ENCODE measurements around the gene SCFD2.
"Not testable (repeated sequence)": the region's sequence is repeated elsewhere in the genome, so short reads cannot be mapped to it uniquely, and the experiment has no call there.

The SCFD2 gene

DNA sequence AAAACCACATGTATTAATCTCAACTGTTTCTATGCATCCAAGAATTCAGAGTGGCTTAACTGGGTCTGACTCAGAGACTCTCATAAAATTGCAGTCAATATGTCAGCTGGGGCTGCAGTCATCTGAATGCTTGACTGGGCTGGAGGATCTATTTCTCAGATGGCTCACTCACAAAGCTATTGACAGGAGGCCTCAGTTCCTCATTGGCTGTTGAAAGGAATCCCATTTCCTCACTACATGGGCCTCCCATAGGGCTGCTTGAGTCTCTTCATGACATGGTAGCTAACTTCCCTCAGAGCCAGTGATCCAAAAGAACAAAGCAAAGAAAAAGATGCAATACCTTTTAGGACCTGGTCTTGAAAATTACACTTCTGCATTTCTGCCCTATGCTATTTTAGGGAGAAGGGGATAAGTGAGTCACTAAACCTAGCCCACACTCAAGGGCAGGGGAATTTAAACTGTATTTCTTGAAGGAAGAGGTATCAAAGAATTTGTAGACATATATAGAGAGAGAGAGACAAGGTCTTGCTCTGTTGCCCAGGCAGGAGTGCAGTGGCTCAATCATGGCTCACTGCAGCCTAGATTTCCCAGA lies 9.8 kb downstream of the SCFD2 start:
- H3K4me1 Mint-ChIP-seq: peaks cover 34% of the 10 kb centered on the region
- peak; percentile 78 for ATAC-seq

DNA sequence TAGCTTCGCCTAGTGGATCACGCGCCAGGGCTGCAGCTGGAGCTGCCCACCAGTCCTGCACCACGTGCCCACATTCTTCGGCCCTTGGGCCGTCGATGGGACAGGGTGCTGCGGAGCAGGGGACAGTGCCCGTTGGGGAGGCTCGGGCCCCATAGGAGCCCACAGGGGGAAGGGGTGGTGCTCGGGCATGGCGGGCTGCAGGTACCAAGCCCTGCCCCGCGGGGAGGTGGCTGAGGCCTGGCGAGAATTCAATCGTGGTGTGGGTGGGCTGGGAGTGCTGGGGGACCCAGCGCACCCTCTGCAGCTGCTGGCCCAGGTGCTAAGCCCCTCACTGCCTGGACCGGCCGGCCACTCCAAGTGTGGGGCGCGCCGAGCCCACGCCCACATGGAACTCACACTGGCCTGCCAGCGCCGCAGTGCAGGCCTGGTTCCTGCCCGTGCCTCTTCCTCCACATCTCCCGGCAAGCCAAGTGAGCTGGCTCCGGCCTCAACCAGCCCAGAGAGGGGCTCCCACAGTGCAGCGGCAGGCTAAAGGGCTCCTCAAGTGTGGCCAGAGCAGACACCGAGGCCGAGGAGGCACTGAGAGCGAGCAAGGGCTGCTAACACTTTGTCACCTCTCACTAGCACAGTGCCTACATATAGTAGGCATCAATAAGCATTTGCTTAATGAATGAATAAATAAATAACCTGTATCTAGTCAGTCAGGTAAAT lies 11.7 kb downstream of the SCFD2 start:
- Mint-ChIP-seq H3K27ac (no peak overlapping the region), H3K36me3 (peaks cover 49% of the 10 kb centered on the region), H3K4me1 (peaks cover 18% of the 10 kb centered on the region), H3K27me3 (no peaks in the 10 kb centered on the region), H3K4me3 (no peak overlapping the region), H3K9me3 (no peaks in the 10 kb centered on the region)
- ATAC-seq: no peak

More for the DNA sequence above, 9.8 kb downstream of the SCFD2 start:
- Mint-ChIP-seq H3K9me3 (no peaks in the 10 kb centered on the region), H3K27ac (peak overlapping the region; percentile 44), H3K36me3 (peaks cover 41% of the 10 kb centered on the region), H3K4me3 (no peak overlapping the region), H3K27me3 (no peaks in the 10 kb centered on the region)

DNA sequence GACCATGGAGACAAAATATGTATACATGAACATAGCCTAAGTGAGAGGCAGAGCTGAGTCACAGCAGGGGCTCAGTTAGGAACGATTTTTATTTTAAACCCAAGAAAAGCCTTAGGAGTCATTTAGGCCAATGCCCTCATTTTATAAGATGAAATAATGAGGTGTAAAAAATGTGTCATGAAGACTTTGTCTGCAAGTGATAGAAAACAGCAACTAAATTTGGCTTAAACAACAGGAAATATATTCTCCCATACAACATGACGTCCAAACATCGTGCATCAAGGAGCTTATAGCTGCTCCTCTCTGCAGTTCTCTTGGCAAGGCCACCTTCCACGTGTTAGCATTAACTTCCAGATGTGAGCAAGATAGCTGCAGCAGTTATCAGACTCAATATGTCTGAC lies 16.8 kb downstream of the SCFD2 start:
- no peak overlapping the region for H3K4me3 Mint-ChIP-seq
- no peak for ATAC-seq
- peaks cover 4% of the 10 kb centered on the region for H3K4me1 Mint-ChIP-seq
- no peaks in the 10 kb centered on the region for H3K27me3 Mint-ChIP-seq
- no peaks in the 10 kb centered on the region for H3K9me3 Mint-ChIP-seq
- H3K36me3 Mint-ChIP-seq: peaks cover 73% of the 10 kb centered on the region
- peak overlapping the region; percentile 34 for H3K27ac Mint-ChIP-seq

DNA sequence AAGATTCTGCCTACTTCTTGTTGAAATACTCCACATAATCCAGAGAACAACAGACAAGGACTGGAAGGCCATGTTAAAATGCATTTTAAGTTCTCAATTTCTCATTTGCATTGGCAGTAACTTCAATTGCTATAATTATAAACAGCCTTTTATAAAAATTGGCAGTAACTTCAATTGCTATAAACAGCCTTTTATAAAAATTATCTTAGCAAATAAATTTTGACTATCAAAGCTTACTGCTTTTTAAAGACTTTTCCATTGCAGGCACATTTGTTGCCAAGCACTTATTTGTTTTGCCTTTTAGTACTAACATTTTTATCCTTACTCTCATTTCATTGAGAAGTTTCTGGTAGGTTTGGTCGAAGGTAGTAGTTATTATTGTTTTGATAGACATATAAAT lies 17.8 kb downstream of the SCFD2 start:
- Mint-ChIP-seq H3K4me1 (peaks cover 14% of the 10 kb centered on the region), H3K27me3 (no peaks in the 10 kb centered on the region), H3K9me3 (peaks cover 2% of the 10 kb centered on the region), H3K27ac (peak overlapping the region; percentile 34), H3K36me3 (peaks cover 81% of the 10 kb centered on the region), H3K4me3 (no peak overlapping the region)
- ATAC-seq: no peak

DNA sequence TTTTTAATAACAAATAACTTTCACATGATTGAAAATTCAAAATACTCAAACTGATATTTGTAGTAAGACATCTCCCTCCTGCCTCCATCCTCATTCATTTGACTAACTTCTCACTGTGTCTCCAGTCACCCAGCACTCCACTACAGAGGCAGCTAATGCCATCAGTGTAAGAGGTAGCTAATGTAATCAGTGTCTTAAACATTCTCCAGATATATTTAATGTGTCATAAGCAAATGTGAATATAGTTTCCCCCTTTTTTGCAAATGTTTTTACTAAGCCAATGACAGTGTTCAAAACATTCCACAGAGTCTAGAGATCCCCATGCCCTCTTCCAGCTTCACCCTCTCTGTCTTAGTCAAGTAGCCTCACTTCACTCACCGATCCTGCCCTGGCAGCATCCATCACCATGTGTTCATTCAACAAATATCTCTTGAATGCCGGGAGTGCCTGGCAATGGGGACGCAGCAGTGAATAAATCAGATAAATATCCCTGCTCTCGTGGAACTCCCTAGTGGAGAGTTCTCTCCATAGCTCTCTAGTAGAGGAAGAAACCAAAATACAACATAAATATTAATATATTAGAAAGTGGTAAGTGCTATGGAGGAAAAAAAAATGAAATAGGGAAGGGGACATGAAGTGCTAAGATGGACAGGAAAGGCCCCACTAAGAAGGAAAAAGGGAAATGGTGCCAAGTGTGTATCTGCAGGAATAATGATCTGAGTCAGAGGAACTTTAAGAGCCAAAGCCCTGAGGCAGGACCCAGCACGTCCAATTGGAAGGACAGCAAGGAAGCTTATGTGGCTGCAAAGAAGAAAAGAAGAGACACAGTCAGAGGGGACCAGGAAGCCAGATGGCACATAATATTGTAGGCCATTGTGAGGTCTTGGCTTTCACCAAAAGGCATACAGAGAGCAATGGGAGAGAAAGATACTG lies 18.7 kb downstream of the SCFD2 start:
- Mint-ChIP-seq H3K27ac (no peak overlapping the region), H3K27me3 (no peaks in the 10 kb centered on the region), H3K36me3 (peaks cover 81% of the 10 kb centered on the region), H3K4me3 (no peak overlapping the region), H3K9me3 (peaks cover 5% of the 10 kb centered on the region), H3K4me1 (peaks cover 18% of the 10 kb centered on the region)
- ATAC-seq: no peak

DNA sequence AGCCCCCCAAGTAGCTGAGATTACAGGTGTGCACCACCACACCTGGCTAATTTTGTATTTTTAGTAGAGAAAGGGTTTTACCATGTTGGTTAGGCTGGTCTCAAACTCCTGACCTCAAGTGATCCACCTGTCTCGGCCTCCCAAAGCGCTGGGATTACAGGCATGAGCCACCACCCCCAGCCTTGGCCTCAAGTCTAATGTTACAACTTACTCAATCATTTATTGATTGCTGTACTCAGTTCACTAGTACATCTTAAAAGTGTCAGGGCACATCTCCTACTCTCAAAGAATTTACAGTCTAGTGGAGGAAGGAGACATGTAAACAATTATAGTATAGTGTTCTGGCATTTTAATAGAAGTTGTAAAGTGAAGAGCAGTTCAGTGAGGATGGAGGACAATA lies 19.5 kb downstream of the SCFD2 start:
- not testable (repeated sequence) for H3K27me3 Mint-ChIP-seq, H3K9me3 Mint-ChIP-seq, H3K4me3 Mint-ChIP-seq, H3K27ac Mint-ChIP-seq, ATAC-seq
- Mint-ChIP-seq H3K4me1 (peaks cover 18% of the 10 kb centered on the region), H3K36me3 (peaks cover 85% of the 10 kb centered on the region)

DNA sequence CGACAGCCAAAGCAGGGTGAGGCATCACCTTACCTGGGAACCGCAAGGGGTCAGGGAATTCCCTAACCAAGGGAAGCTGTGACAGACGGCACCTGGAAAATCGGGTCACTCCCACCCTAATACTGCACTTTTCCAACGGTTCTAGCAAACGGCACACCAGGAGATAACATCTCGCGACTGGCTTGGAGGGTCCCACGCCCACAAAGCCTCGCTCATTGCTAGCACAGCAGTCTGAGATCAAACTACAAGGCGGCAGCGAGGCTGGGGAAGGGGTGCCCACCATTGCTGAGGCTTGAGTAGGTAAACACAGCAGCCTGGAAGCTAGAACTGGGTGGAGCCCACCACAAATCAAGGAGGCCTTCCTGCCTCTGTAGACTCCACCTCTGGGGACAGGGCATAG lies 25.7 kb downstream of the SCFD2 start:
- peaks cover 31% of the 10 kb centered on the region for H3K4me1 Mint-ChIP-seq
- ATAC-seq, H3K27me3 Mint-ChIP-seq, H3K27ac Mint-ChIP-seq, H3K4me3 Mint-ChIP-seq: not testable (repeated sequence)
- peaks cover 15% of the 10 kb centered on the region for H3K9me3 Mint-ChIP-seq
- peaks cover 60% of the 10 kb centered on the region for H3K36me3 Mint-ChIP-seq

DNA sequence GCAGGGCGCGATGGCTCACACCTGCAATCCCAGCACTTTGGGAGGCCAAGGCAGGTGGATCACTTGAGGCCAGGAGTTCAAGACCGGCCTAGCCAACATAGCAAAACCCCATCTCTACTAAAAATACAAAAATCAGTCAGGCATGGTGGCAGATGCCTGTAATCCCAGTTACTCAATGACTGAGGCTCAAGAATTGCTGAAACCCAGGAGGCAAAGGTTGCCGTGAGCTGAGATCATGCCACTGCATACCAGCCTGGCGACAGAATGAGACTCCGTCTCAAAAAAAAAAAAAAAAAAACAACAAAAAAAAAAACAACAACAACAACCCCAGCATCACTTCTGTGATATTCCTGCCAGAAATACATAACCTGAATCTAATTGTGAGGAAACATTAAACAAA lies 30.9 kb downstream of the SCFD2 start:
- Mint-ChIP-seq H3K36me3 (peaks cover 19% of the 10 kb centered on the region), H3K4me1 (peaks cover 11% of the 10 kb centered on the region)
- not testable (repeated sequence) for ATAC-seq, H3K27ac Mint-ChIP-seq, H3K4me3 Mint-ChIP-seq, H3K9me3 Mint-ChIP-seq, H3K27me3 Mint-ChIP-seq

DNA sequence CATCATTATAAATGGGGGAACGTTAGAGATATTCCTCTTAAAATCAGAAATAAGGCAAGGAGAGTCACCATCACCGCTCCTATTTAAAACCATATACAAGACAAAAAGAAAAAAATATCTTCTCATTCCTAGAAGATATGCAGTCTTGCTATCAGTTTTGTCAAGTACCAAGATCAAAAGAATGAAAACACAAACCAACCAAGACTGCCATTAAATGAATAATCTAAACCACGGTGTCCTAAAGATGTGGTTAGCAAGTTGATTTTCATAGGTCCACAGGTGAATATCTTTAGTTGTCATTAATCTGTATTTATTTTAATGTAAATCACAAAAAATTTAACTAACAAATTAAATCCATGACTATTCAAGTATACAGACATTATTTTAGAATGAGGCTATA lies 39.3 kb downstream of the SCFD2 start:
- Mint-ChIP-seq H3K27ac (no peak overlapping the region), H3K4me3 (no peak overlapping the region), H3K4me1 (peaks cover 26% of the 10 kb centered on the region), H3K27me3 (no peaks in the 10 kb centered on the region), H3K9me3 (peaks cover 3% of the 10 kb centered on the region), H3K36me3 (peaks cover 32% of the 10 kb centered on the region)
- no peak for ATAC-seq

DNA sequence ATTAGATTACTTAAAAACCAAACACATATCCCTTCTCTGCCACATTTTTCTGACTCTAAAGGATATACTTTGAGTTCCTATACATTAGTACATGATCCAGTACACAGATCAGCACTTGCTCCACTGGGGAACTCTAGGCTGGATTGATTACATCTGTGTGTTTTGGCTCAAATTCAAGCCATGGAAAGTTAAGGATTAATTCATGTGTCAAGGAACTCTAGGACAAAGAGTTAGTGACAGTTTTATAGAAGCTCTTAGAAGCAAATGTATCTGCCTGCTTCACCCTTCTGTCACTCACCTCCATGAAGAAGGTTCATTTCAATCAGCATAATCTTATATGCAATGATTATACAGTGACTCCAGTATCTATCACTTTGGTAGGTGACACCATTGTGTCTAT lies 43.2 kb downstream of the SCFD2 start:
- Mint-ChIP-seq H3K27me3 (no peaks in the 10 kb centered on the region), H3K4me3 (no peak overlapping the region), H3K9me3 (no peaks in the 10 kb centered on the region), H3K27ac (no peak overlapping the region), H3K36me3 (peaks cover 25% of the 10 kb centered on the region), H3K4me1 (peaks cover 29% of the 10 kb centered on the region)
- no peak for ATAC-seq

DNA sequence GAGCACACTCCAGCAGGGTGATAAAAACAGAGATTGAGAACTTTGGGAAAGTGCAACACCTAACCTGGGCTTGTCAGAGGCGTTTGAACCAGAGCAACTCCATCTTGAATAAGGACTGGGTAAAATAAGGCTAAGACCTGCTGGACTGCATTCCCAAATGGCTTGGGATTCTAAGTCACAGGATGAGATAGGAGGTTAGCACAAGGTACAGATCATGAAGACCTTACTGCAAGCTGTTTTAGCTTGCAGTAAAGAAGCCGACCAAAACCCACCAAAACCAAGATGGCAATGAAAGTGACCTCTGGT lies 43.9 kb downstream of the SCFD2 start:
- no peak overlapping the region for H3K27ac Mint-ChIP-seq
- H3K36me3 Mint-ChIP-seq: peaks cover 18% of the 10 kb centered on the region
- H3K9me3 Mint-ChIP-seq: no peaks in the 10 kb centered on the region
- H3K27me3 Mint-ChIP-seq: no peaks in the 10 kb centered on the region
- H3K4me3 Mint-ChIP-seq: no peak overlapping the region
- ATAC-seq: no peak
- peaks cover 22% of the 10 kb centered on the region for H3K4me1 Mint-ChIP-seq

DNA sequence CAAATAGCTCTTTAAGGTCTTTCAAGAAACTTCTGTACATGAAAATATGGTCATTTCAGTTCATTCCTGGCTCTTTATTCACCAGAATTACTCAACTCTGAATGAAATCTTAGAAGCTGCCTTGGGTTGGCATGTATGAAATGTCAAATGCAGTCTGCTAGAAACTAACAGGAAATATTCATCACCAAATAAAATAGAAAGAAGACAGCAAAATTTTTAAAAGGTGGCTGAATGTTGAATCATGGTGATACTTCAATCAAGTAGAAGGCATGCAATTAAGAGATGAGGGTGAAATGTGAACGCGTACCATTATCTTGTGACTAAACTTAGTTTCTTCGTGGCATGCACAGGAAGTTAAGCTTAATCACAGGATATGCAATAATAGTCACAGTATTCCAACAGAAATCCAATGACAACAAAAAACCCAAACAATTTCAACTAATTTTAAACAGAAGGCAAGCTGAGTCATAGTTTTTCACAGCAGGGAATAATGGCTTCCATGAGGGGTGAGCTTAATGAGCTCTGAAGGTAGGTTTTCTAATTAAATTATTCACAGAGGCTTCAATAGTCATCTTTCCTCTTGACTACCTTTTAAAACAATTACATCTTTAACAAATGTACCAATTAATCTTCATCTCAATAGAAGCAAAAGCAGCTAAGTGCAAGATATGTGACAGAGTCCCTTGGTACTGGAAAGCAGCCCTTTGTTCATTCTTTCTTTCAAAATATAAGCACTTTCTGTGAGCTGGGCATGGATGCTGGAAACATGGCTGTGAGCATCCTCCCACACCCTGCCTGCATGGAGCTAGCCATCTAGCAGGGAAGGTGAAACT lies 44.5 kb downstream of the SCFD2 start:
- ATAC-seq: no peak
- peaks cover 20% of the 10 kb centered on the region for H3K4me1 Mint-ChIP-seq
- H3K36me3 Mint-ChIP-seq: peaks cover 14% of the 10 kb centered on the region
- H3K27ac Mint-ChIP-seq: no peak overlapping the region
- H3K27me3 Mint-ChIP-seq: no peaks in the 10 kb centered on the region
- no peaks in the 10 kb centered on the region for H3K9me3 Mint-ChIP-seq
- no peak overlapping the region for H3K4me3 Mint-ChIP-seq

DNA sequence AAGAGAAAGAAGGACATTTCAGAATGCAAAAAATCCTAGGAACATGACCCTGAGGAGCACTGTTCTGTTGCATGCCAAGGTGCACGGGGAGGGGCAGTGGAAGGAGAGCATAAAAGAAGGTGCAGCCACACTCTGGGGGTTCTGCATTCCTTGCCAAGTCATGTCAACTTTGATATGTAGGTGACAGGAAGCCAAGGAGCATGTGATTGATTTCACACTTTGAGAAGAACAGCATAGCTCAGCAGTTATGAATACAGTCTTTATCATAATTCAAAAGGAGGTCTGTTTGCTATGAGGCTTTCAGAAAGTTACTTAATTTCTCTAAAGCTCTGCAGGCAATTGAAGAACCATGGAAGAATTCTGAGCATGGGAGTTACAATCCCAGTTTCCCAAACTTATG lies 50.6 kb downstream of the SCFD2 start:
- no peaks in the 10 kb centered on the region for H3K4me1 Mint-ChIP-seq
- no peak overlapping the region for H3K27ac Mint-ChIP-seq
- H3K9me3 Mint-ChIP-seq: no peaks in the 10 kb centered on the region
- peaks cover 17% of the 10 kb centered on the region for H3K36me3 Mint-ChIP-seq
- no peak for ATAC-seq
- no peaks in the 10 kb centered on the region for H3K27me3 Mint-ChIP-seq
- no peak overlapping the region for H3K4me3 Mint-ChIP-seq

DNA sequence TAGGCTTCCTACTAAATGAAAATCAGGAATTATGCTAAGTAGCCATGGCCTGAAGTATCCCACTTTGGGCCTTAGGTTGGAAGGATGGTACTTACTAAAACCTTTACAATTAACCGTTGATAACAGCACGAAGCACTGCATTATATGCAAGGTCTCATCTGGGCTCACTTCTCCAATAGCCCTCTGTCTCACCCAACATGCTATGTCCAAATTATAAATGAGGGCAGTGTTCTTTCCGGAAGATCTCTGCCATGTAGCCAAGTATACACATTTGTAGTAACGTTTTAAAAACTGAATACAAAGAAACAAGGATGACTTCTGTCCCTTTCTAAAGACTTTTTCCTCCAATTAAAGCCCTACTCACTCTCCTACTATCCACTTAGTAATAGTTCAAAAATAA lies 51.6 kb downstream of the SCFD2 start:
- H3K4me1 Mint-ChIP-seq: no peaks in the 10 kb centered on the region
- no peaks in the 10 kb centered on the region for H3K27me3 Mint-ChIP-seq
- H3K36me3 Mint-ChIP-seq: peaks cover 19% of the 10 kb centered on the region
- ATAC-seq: no peak
- H3K27ac Mint-ChIP-seq: no peak overlapping the region
- no peaks in the 10 kb centered on the region for H3K9me3 Mint-ChIP-seq
- no peak overlapping the region for H3K4me3 Mint-ChIP-seq

DNA sequence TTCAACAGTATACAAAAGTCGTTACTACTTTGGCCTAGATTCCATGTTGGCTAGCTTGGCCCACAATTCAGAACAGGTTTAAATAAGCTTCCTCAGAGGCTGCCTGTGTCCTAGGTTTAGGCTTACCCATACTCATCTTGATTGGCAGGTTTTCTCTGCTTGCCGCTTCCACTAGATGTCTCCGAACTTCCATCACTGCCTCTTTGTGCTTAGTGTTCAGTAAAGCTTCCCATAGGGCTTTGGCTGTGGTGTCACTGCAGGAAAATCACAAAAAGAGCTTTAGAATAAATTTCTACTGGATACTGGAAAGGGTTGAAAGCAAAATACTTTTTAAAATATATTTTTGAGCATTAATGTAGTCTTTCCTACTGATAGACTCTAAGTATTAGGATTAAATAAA lies 52.4 kb downstream of the SCFD2 start:
- no peak overlapping the region for H3K4me3 Mint-ChIP-seq
- ATAC-seq: no peak
- no peaks in the 10 kb centered on the region for H3K27me3 Mint-ChIP-seq
- peaks cover 2% of the 10 kb centered on the region for H3K4me1 Mint-ChIP-seq
- H3K27ac Mint-ChIP-seq: no peak overlapping the region
- no peaks in the 10 kb centered on the region for H3K9me3 Mint-ChIP-seq
- H3K36me3 Mint-ChIP-seq: peaks cover 24% of the 10 kb centered on the region
